H1 (cell line): ENCODE data around the gene CKAP2L. TPM values are rescaled to one million over a fixed set of nuclear protein-coding genes. Genes with fewer than 3 reads are reported as not detected.

ENCODE experiments used
- JUN ChIP-seq: IDR thresholded peaks from 2 replicates; pipeline ENCODE4 v1.6.1; 2011; ENCODE audit warnings: low read depth, mild to moderate bottlenecking, improper control_type of control experiment, low read length
- KDM5A ChIP-seq: fragments of 200-600 bp; IDR thresholded peaks from 2 replicates; pipeline ENCODE4 v1.7.1; 2012; ENCODE audit warnings: mild to moderate bottlenecking, low read length, inconsistent platforms, mixed read lengths
- SRF ChIP-seq: IDR thresholded peaks from 2 replicates; pipeline ENCODE4 v1.6.1; 2011; ENCODE audit warnings: mild to moderate bottlenecking, low read depth, low read length, moderate library complexity
- ZNF274 ChIP-seq: IDR thresholded peaks from 2 replicates; pipeline ENCODE4 v1.7.0; 2012; ENCODE audit warnings: low read length, borderline replicate concordance; ENCODE audit errors: extremely low read depth
- polyA plus RNA-seq, 7 experiments: library from polyadenylated mRNA; depleted of rRNA in 3 of 7; stranded (reverse) in 5 of 7; unstranded in 2 of 7; fragments of >200 nt in 5 of 7; fragments of 200-250 nt in 2 of 7; gene quantifications; 1 replicate in 5 of 7; 2 replicates in 1 of 7; 4 replicates in 1 of 7; pipeline versions ENCODE4 v1.2.1 to v1.2.3, GENCODE V29; 2011 to 2013; ENCODE audit warnings: missing spikeins in 2 of 7, mixed read lengths in 2 of 7
- total RNA-seq: library from RNA; stranded (reverse); fragmentation: NEBNext Ultra II Directional; extraction: Animal tissue kit (Norgen Biotek cat#: 25700); gene quantifications from 2 replicates; pipeline ENCODE4 v1.2.1, GENCODE V29; 2021
- TF ChIP-seq, protein P1 (sequence below): fragments of 300-600 bp; sonication (generic); IDR thresholded peaks from 2 replicates; pipeline ENCODE4 v1.7.1; 2012; ENCODE audit warnings: low read length, moderate library complexity, mild to moderate bottlenecking, inconsistent platforms; ENCODE audit not compliant: insufficient replicate concordance
- TF ChIP-seq, protein P2 (sequence below): IDR thresholded peaks from 2 replicates; pipeline ENCODE4 v1.6.1; 2011; ENCODE audit warnings: low read depth, mild to moderate bottlenecking, low read length; ENCODE audit not compliant: insufficient read depth

The CKAP2L gene
- total and polyA plus RNA-seq, 2 of the 8 experiments (the other 6 are each of a cell fraction or from before 2014, with no cell fraction given) = 2.5 to 20.7 TPM

DNA sequence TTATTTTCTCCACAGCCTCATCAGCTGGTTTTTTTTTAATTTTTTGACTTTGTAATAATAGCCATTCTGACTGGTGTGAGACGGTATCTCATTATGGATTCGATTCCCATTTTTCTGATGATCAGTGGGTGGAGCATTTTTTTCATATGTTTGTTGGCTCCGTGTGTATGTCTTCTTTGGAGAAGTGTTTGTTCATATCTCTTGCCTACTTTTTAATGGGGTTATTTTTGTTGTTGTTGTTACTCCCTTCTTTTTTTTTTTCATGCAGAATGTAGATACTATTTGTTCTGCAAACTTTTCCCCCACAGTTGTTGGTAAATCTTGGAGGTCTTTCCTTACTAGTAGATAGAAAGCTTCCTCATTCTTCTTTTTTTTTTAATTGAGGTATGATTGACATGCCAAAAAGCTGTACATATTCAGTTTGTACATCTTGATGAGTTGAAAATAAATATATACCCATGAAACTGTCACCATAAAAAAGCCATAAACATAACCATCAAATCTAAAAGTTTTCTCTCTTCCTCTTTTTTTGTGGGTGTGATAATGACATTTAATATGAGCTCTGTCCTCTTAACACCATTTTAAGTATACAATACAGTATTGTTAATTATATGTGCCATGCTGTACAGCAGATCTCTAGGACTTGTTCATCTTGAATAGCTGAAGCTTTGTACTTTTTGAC, 65.4 kb downstream of the CKAP2L start (continued):
- TF ChIP-seq ZNF274 (no peak), KDM5A (no peak), JUN (no peak), SRF (no peak)
- TF ChIP-seq, protein P1, sequence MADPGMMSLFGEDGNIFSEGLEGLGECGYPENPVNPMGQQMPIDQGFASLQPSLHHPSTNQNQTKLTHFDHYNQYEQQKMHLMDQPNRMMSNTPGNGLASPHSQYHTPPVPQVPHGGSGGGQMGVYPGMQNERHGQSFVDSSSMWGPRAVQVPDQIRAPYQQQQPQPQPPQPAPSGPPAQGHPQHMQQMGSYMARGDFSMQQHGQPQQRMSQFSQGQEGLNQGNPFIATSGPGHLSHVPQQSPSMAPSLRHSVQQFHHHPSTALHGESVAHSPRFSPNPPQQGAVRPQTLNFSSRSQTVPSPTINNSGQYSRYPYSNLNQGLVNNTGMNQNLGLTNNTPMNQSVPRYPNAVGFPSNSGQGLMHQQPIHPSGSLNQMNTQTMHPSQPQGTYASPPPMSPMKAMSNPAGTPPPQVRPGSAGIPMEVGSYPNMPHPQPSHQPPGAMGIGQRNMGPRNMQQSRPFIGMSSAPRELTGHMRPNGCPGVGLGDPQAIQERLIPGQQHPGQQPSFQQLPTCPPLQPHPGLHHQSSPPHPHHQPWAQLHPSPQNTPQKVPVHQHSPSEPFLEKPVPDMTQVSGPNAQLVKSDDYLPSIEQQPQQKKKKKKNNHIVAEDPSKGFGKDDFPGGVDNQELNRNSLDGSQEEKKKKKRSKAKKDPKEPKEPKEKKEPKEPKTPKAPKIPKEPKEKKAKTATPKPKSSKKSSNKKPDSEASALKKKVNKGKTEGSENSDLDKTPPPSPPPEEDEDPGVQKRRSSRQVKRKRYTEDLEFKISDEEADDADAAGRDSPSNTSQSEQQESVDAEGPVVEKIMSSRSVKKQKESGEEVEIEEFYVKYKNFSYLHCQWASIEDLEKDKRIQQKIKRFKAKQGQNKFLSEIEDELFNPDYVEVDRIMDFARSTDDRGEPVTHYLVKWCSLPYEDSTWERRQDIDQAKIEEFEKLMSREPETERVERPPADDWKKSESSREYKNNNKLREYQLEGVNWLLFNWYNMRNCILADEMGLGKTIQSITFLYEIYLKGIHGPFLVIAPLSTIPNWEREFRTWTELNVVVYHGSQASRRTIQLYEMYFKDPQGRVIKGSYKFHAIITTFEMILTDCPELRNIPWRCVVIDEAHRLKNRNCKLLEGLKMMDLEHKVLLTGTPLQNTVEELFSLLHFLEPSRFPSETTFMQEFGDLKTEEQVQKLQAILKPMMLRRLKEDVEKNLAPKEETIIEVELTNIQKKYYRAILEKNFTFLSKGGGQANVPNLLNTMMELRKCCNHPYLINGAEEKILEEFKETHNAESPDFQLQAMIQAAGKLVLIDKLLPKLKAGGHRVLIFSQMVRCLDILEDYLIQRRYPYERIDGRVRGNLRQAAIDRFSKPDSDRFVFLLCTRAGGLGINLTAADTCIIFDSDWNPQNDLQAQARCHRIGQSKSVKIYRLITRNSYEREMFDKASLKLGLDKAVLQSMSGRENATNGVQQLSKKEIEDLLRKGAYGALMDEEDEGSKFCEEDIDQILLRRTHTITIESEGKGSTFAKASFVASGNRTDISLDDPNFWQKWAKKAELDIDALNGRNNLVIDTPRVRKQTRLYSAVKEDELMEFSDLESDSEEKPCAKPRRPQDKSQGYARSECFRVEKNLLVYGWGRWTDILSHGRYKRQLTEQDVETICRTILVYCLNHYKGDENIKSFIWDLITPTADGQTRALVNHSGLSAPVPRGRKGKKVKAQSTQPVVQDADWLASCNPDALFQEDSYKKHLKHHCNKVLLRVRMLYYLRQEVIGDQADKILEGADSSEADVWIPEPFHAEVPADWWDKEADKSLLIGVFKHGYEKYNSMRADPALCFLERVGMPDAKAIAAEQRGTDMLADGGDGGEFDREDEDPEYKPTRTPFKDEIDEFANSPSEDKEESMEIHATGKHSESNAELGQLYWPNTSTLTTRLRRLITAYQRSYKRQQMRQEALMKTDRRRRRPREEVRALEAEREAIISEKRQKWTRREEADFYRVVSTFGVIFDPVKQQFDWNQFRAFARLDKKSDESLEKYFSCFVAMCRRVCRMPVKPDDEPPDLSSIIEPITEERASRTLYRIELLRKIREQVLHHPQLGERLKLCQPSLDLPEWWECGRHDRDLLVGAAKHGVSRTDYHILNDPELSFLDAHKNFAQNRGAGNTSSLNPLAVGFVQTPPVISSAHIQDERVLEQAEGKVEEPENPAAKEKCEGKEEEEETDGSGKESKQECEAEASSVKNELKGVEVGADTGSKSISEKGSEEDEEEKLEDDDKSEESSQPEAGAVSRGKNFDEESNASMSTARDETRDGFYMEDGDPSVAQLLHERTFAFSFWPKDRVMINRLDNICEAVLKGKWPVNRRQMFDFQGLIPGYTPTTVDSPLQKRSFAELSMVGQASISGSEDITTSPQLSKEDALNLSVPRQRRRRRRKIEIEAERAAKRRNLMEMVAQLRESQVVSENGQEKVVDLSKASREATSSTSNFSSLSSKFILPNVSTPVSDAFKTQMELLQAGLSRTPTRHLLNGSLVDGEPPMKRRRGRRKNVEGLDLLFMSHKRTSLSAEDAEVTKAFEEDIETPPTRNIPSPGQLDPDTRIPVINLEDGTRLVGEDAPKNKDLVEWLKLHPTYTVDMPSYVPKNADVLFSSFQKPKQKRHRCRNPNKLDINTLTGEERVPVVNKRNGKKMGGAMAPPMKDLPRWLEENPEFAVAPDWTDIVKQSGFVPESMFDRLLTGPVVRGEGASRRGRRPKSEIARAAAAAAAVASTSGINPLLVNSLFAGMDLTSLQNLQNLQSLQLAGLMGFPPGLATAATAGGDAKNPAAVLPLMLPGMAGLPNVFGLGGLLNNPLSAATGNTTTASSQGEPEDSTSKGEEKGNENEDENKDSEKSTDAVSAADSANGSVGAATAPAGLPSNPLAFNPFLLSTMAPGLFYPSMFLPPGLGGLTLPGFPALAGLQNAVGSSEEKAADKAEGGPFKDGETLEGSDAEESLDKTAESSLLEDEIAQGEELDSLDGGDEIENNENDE = no peak
- TF ChIP-seq, protein P2, sequence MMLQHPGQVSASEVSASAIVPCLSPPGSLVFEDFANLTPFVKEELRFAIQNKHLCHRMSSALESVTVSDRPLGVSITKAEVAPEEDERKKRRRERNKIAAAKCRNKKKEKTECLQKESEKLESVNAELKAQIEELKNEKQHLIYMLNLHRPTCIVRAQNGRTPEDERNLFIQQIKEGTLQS = no peak
